Prostate gland (tissue), 2 donors: ENCODE data around the gene LLPH. TPM values are rescaled to one million over a fixed set of nuclear protein-coding genes. Genes with fewer than 3 reads are reported as not detected.

Experiments used
- DNase-seq: peaks from one replicate; pipeline ENCODE4 v3.0.0-alpha.2; 2019; ENCODE audit warnings: low spot score
- H3K27ac ChIP-seq, 2 donors: fragments of 200-600 bp; sonication (generic); 2 replicates each; pipeline ENCODE4 v1.5.1; 2017 to 2019
- H3K27me3 ChIP-seq: fragments of 200-600 bp; sonication (generic); replicated peaks from 2 replicates; pipeline ENCODE4 v1.5.1; 2019; ENCODE audit not compliant: insufficient read depth
- H3K36me3 ChIP-seq, 2 donors: fragments of 200-600 bp; sonication (generic); 1 replicate in 1 of 2; 2 replicates in 1 of 2; pipeline versions ENCODE4 v1.5.1 to v1.8.1; 2017 to 2019
- H3K4me1 ChIP-seq: fragments of 200-600 bp; sonication (generic); replicated peaks from 2 replicates; pipeline ENCODE4 v1.5.1; 2019
- H3K4me3 ChIP-seq, 2 donors: fragments of 200-600 bp; sonication (generic); 2 replicates each; pipeline ENCODE4 v1.5.1; 2017 to 2019
- H3K9me3 ChIP-seq: fragments of 200-600 bp; sonication (generic); 2 replicates; pipeline ENCODE4 v1.5.1; 2017
- POLR2A ChIP-seq: fragments of 450-650 bp; IDR thresholded peaks from one replicate; pipeline ENCODE4 v1.6.1; 2016; ENCODE audit warnings: antibody characterized with exemption, mild to moderate bottlenecking
- POLR2AphosphoS5 ChIP-seq: sonication (generic); formaldehyde crosslinking; IDR thresholded peaks from one replicate; pipeline ENCODE4 v1.6.1; 2017; ENCODE audit warnings: antibody characterized with exemption
- WGBS: methylation state at CpG from one replicate; pipeline ENCODE4 v1.1.5; 2018; 5-methylcytosine and 5-hydroxymethylcytosine counted together
- intact Hi-C: fragments of 100-400 bp; cut with DNase I; formaldehyde crosslinking; loops from one replicate; pipeline ENCODE4 v1.14.2; 2022
- total RNA-seq, 2 donors: library from RNA; depleted of rRNA; stranded (reverse); fragments of >200 nt; gene quantifications; one replicate each; pipeline ENCODE4 v1.1.0, GENCODE V29; 2016
- TF ChIP-seq, protein P1 (sequence below), 4 experiments: fragments of 200-600 bp in 2 of 4; fragments of 450-650 bp in 2 of 4; sonication (generic) in 2 of 4; IDR thresholded peaks; 1 replicate in 3 of 4; 2 replicates in 1 of 4; pipeline ENCODE4 v1.5.1; 2016 to 2019; ENCODE audit warnings: antibody characterized with exemption in 4 of 4, mild to moderate bottlenecking in 2 of 4, moderate library complexity in 2 of 4

LLPH gene
- total RNA-seq, 2 donors from 2014 or later = 11.0 to 17.6 TPM

- Histone ChIP-seq H3K4me3 (no peak overlapping the region), H3K27me3 (no peaks in the 10 kb centered on the region), H3K9me3 (no peaks in the 10 kb centered on the region), H3K4me1 (peaks cover 6% of the 10 kb centered on the region), H3K36me3 (no peaks in the 10 kb centered on the region), H3K27ac (no peak overlapping the region)
- TF ChIP-seq POLR2AphosphoS5 = no peak
- TF ChIP-seq POLR2A = no peak
- TF ChIP-seq, protein P1, sequence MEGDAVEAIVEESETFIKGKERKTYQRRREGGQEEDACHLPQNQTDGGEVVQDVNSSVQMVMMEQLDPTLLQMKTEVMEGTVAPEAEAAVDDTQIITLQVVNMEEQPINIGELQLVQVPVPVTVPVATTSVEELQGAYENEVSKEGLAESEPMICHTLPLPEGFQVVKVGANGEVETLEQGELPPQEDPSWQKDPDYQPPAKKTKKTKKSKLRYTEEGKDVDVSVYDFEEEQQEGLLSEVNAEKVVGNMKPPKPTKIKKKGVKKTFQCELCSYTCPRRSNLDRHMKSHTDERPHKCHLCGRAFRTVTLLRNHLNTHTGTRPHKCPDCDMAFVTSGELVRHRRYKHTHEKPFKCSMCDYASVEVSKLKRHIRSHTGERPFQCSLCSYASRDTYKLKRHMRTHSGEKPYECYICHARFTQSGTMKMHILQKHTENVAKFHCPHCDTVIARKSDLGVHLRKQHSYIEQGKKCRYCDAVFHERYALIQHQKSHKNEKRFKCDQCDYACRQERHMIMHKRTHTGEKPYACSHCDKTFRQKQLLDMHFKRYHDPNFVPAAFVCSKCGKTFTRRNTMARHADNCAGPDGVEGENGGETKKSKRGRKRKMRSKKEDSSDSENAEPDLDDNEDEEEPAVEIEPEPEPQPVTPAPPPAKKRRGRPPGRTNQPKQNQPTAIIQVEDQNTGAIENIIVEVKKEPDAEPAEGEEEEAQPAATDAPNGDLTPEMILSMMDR (IDR thresholded peaks at IDR 0.05) = no peak
- no peak for DNase-seq
- WGBS = 95% methylated on average over 2 of the region's 2 CpGs
- intact Hi-C loops = no loop called here
Measured at GRCh38 chr12:66156654-66157053, 26.1 kb upstream of the LLPH start.

DNA sequence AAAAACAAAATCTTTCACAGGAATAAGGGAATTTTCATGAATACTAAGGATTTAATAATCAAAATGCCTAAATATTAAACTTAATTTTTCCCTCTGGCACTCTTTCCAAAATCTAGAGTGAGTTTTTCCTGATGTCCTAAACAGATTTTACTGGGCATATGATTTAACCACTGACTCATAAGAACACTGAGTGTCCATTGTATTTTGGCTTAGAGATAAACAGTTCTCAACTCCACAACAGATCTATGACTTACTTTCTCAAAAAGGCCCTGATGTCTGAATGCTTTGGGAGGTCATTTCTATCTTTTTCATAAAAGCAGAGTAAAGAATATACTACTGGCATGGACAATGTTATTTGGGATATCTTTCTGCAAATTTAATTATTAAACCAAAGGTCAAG lies 24.2 kb upstream of the LLPH start:
- TF ChIP-seq POLR2A = no peak
- Histone ChIP-seq H3K27ac (peak overlapping the region in 1 of 2 donors; percentile 0), H3K36me3 (no peaks in the 10 kb centered on the region), H3K27me3 (no peaks in the 10 kb centered on the region), H3K4me3 (no peak overlapping the region), H3K4me1 (peaks cover 6% of the 10 kb centered on the region), H3K9me3 (no peaks in the 10 kb centered on the region)
- intact Hi-C loops = no loop called here
- no peak for DNase-seq

DNA sequence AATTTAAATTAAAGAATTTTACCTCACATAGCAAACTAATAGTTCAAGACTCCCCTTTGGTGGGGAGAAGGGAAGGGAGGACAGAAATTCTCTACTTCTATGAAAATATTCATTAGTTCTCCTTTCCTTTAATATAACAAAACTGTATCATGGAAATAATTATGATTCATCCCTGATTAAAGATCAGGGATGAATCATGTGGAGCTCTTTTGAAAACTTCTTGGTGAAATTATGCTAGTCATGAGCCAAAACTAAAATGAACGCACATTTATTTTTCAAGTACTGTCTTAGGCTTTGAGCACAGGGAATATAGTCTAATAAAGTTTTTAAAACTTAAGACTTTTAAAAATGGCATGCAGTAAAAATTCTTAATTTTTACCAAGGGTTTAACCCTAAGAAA lies 22.2 kb upstream of the LLPH start:
- Histone ChIP-seq H3K4me1 (peaks cover 6% of the 10 kb centered on the region), H3K27me3 (no peaks in the 10 kb centered on the region), H3K27ac (no peak overlapping the region), H3K4me3 (no peak overlapping the region), H3K9me3 (no peaks in the 10 kb centered on the region), H3K36me3 (no peaks in the 10 kb centered on the region)
- intact Hi-C loops = no loop called here
- TF ChIP-seq POLR2A = no peak
- TF ChIP-seq, protein P1 (IDR thresholded peaks at IDR 0.05) = no peak
- TF ChIP-seq POLR2AphosphoS5 = no peak
- no peak for DNase-seq
- WGBS = 72% methylated on average over 1 of the region's 1 CpG

- intact Hi-C loops = loop anchor here (10.0 kb wide), 1 partner anchor 155 kb away; the partner anchor contains the start of gene HELB
- H3K27me3 ChIP-seq = no peaks in the 10 kb centered on the region
- WGBS = 81% methylated on average over 5 of the region's 5 CpGs
- H3K9me3 ChIP-seq = no peaks in the 10 kb centered on the region
- H3K27ac ChIP-seq = no peak overlapping the region
- TF ChIP-seq POLR2AphosphoS5 (no peak), POLR2A (no peak)
- TF ChIP-seq, protein P1 (IDR thresholded peaks at IDR 0.05) = no peak
- DNase-seq = no peak
- no peaks in the 10 kb centered on the region for H3K36me3 ChIP-seq
- peaks cover 6% of the 10 kb centered on the region for H3K4me1 ChIP-seq
- H3K4me3 ChIP-seq = no peak overlapping the region
Measured at GRCh38 chr12:66149702-66150398, 19.3 kb upstream of the LLPH start.

- peaks cover 3% of the 10 kb centered on the region for H3K4me1 ChIP-seq
- intact Hi-C loops = loop anchor here (10.0 kb wide), 1 partner anchor 160 kb away; the partner anchor contains the start of gene HELB
- TF ChIP-seq POLR2AphosphoS5 (peak; percentile 80), POLR2A (no peak)
- TF ChIP-seq, protein P1 (IDR thresholded peaks at IDR 0.05) = peak in 3 of 4 experiments; percentile 49 to 71 (median 60)
- peaks cover 0 to 7% of the 10 kb centered on the region in 2 donors for H3K36me3 ChIP-seq
- DNase-seq = peak; percentile 62
- no peaks in the 10 kb centered on the region for H3K9me3 ChIP-seq
- WGBS = 42% methylated on average over 7 of the region's 7 CpGs
- H3K27me3 ChIP-seq = no peaks in the 10 kb centered on the region
- H3K27ac ChIP-seq = peak overlapping the region; percentile 12 to 38
- no peak overlapping the region for H3K4me3 ChIP-seq
Measured at GRCh38 chr12:66144791-66145754, 14.5 kb upstream of the LLPH start.
